ENCODE results near the gene NME8. TPM values are rescaled to one million over a fixed set of nuclear protein-coding genes. Genes with fewer than 3 reads are reported as not detected.
"Not testable (repeated sequence)": the region's sequence is repeated elsewhere in the genome, so short reads cannot be mapped to it uniquely, and the experiment has no call there.

Gene NME8, protein sequence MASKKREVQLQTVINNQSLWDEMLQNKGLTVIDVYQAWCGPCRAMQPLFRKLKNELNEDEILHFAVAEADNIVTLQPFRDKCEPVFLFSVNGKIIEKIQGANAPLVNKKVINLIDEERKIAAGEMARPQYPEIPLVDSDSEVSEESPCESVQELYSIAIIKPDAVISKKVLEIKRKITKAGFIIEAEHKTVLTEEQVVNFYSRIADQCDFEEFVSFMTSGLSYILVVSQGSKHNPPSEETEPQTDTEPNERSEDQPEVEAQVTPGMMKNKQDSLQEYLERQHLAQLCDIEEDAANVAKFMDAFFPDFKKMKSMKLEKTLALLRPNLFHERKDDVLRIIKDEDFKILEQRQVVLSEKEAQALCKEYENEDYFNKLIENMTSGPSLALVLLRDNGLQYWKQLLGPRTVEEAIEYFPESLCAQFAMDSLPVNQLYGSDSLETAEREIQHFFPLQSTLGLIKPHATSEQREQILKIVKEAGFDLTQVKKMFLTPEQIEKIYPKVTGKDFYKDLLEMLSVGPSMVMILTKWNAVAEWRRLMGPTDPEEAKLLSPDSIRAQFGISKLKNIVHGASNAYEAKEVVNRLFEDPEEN
- under 1 TPM; 0.19 to 0.29 TPM for total RNA-seq
- long read RNA-seq, donor 1 = 0 reads
- long read RNA-seq, donor 2 = 0 reads

- intact Hi-C loops (cut with DNase I) = no loop called here
- no peak for DNase-seq (ENCODE audit: low spot score)
These were observed at the start of gene NME8 for GRCh38 chr7:37848297-37848696. Gene NME8, plus strand, starts transcription at chr7:37848597. Its CDS starts 1,670 bp downstream, at chr7:37850267.

DNA sequence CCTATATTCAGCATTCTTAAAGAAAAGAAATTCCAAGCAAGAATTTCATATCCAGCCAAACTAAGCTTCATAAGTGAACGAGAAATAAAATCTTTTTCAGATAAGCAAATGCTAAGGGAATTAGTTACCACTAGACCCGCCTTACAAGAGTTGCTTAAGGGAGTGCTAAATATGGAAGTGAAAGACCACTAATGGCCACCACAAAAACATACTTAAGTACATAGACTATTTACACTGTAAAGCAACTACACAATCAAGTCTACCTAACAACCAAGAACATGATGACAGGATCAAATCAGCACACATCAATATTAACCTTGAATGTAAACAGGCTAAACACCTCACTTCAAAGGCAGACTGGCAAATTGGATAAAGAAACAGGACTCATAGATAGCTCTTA is 42.2 kb upstream of the NME8 start:
- DNase-seq (ENCODE audit: low spot score) = no peak
- intact Hi-C loops (cut with DNase I) = no loop called here

DNA sequence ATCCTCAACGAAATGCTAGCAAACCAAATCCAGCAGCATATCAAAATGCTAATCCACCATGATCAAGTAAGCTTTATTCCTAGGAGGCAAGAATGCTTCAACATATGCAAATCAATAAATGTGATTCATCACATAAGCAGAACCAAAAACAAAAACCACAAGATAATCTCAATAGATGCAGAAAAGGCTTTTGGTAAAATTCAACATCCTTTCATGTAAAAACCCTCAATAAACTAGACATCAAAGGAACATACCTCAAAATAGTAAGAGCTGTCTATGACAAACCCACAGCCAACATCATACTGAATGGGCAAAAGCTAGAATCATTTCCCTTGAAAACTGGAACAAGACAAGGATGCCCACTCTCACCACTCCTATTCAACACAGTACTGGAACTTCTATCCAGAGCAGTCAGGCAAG is 36.2 kb upstream of the NME8 start:
- DNase-seq (ENCODE audit: low spot score); intact Hi-C loops (cut with DNase I): not testable (repeated sequence)

DNA sequence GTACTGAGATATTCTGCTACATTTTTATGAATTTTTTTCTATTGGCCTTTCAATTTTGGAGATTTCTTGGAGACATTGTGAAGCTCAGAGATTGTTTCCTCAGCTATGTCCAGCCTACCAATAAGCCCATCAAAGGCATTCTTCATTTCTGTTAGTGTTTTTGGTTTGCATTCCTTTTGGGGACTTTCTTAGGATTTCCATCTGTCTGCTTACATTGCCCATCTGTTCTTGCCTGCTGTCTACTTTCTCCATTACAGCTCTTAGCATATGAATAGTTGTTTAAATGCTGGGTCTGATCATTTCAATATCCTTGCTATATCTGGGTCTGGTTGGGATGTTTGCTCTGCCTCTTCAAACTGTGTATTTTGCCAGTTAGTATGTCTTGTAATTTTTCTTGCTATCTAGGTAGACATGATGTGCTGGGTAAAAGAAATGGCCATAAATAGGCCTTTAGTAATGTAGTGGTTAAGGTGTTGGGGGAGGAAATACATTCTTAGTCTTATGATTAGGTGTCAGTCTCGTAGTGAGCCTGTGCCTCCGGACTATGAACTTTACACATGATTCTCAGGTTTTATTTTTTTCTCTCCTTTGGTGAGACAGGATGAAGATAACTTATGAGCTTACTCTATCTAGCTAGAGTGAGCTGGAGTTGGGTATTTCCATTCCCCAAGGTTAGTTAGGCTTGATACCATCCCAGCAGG is 32.6 kb upstream of the NME8 start:
- intact Hi-C loops (cut with DNase I) = no loop called here

GRCh38 chr7:37816922-37817590 is 31.3 kb upstream of the NME8 start:
- no peak for DNase-seq (ENCODE audit: low spot score)
- intact Hi-C loops (cut with DNase I) = no loop called here

More for the DNA sequence above, 32.6 kb upstream of the NME8 start:
- no peak for DNase-seq (ENCODE audit: low spot score)

DNA sequence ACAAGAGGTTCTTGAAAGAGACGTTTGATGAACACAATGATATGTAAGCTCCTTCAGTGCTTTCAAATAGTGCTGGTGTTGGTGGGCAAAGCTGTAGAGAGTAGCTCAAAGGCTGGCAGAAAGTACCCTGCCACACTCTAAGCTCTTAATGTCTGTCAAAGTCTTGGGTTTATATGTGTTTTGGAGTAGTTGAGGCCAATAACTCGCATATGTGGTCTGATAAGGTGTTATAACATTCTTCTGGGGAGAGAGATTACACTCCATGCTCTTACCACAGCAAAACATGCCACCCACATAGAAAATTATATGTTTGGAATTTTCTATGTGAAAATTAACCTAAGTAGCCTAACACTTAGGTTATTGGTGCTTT is 30.8 kb upstream of the NME8 start:
- intact Hi-C loops (cut with DNase I) = no loop called here
- no peak for DNase-seq (ENCODE audit: low spot score)

DNA sequence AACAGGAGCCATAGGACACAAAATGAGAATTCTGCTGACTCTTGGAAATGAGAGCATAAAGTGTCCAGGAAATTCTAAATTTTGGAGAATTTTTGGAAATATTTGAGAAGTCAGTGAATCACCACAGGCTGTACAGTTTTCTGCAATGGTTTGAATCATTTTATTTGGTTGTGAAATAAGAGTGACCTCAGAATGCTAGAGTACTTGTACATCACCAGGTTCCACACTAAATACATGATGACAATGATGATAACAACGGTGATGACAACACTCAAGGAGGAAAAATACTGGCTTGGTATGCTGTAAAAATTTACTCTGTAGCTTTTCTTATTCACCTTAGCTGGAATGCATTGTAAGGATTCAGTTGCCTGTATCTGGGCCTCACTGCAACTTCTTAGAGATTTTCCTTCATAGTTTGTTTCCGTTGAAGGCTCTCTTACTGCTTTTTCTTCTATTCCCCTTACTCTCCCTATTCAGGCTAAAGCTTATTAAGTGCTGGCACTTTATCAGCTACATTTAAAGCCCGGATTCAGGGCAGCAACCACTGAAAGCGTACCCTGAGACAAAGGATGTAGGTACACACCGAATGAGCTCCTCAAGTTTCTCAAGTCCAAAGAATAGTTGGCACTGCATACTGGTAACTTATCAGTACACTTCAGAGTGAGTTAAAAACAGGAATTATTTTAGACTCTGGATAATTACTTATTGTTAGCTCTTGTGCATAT is 30.2 kb upstream of the NME8 start:
- intact Hi-C loops (cut with DNase I) = no loop called here
- no peak for DNase-seq (ENCODE audit: low spot score)

DNA sequence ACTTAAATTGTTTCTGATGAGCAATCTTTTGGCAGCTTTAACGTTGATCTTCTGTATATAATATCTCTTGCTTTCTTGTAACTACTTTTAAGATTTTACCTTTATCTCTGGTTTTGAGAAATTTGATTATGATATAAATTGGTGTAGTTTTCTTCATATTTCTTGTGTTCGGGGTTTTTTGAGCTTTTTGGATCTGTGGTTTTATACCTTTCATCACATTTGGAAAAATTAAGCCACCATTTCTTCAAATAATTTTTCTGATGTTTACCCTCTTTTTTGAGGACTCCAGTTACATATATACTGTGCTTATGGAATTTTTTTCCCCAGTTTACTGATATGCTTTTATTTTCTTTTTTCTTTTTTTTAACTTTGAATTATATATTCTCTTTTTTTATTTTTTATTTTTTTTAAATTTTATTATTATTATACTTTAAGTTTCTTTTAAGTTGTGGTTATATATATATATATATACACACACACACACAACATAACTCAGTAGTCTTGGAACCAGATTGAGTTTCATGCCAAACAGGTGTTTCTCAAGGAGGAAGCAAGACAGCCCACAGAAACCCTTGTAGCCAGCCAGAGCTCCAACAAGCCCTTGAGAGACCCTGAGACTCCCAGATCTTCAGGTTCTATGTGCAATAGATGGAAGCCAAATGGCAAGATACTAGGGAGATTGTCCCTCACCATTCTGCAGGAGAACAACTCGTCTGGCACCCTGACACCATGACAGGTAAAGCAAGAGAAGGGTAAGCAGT is 27.5 kb upstream of the NME8 start:
- DNase-seq (ENCODE audit: low spot score) = no peak
- intact Hi-C loops (cut with DNase I) = loop anchor here in 1 of 2 donors (10.0 kb wide), 1 partner anchor 196 kb away; no protein-coding TSS in a partner anchor

GRCh38 chr7:37822946-37823345 is 25.5 kb upstream of the NME8 start:
- intact Hi-C loops (cut with DNase I) = loop anchor here in 1 of 2 donors (10.0 kb wide), 1 partner anchor 198 kb away; no protein-coding TSS in a partner anchor
- no peak for DNase-seq (ENCODE audit: low spot score)

GRCh38 chr7:37823557-37823956 is 24.8 kb upstream of the NME8 start:
- DNase-seq (ENCODE audit: low spot score) = no peak
- intact Hi-C loops (cut with DNase I) = loop anchor here in 1 of 2 donors (10.0 kb wide), 1 partner anchor 199 kb away; no protein-coding TSS in a partner anchor

GRCh38 chr7:37825038-37825437 is 23.4 kb upstream of the NME8 start:
- no peak for DNase-seq (ENCODE audit: low spot score)
- intact Hi-C loops (cut with DNase I) = loop anchor here in 1 of 2 donors (10.0 kb wide), 1 partner anchor 200 kb away; no protein-coding TSS in a partner anchor

DNA sequence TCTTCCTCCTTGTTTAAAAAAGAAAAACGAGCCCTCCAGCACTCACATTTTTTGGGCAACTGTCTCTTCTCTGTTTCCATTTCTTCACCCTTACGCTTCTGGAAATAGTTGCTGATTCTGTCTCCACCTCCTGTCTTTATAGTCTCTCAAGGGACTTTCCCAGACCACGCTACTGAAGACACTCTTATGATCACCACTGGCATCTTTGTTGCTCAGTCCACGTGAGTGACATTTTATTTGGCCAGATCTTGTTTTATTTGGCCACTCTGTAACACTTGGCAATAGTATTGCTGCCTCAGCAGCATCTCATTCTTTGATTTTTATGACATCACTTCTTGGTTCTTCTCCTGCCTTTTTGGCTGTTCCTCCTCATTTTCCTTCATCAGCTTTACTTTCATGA is 21.6 kb upstream of the NME8 start:
- no peak for DNase-seq (ENCODE audit: low spot score)
- intact Hi-C loops (cut with DNase I) = loop anchor here in 1 of 2 donors (10.0 kb wide), 1 partner anchor 202 kb away; no protein-coding TSS in a partner anchor

DNA sequence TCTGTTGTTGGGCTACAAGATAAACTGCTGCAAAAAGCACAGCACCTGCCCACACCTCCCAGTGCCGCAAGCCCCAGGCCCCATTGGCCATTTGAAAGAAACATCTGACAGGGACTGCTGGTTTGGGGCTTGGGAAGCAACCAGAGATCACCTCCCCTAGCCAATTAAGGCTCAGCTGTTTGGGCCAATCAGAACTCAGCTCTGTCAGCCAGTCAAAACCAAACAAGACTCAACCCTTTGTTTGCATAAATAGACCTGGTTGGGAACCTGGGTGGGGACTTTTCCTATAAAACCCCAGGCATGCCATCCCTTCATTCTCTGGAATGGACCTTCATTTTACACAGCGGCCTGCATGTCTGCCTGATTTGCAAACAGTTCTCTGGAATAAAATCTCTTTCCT is 17.2 kb upstream of the NME8 start:
- no peak for DNase-seq (ENCODE audit: low spot score)
- intact Hi-C loops (cut with DNase I) = loop anchor here (10.0 kb wide), 2 partner anchors 616 to 626 kb away; no protein-coding TSS in a partner anchor

- intact Hi-C loops (cut with DNase I) = loop anchor here (10.0 kb wide), 2 partner anchors 617 to 627 kb away; no protein-coding TSS in a partner anchor
- peak; percentile 92 for DNase-seq (ENCODE audit: low spot score)
These were observed 16.2 kb upstream of the NME8 start for GRCh38 chr7:37832194-37832593.

DNA sequence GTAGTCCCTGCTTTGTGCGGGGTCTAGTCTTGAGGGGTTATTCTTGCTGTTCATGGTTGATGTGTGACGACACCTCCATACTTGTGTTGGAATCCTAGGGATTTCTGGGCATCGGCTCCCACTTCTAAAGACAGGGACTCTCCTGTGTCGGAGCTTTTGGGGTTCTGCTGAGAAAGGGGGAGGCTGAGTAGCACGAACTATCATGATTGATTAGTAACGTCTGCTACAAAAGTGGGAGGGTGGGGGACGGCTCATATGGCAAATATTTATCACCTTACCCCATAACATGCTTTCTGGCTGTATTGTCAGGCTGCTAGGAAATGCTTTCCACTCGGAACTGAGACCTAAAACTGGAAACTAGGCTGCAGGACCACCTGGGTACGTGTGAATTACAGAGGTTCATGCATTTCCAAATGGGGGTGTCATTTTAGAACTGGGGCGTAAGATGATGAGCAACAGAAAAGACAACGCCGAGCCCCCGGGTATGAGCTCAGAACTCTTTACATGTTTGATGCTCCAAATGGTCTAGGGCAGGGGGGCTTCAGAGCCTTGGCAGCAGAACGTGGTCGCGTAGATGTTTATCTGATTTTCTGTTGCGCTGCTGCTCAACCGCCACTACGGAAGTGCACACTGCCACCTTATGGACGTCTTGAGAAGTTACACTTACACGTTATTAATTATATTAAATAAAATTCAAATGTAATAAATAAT is 15.1 kb upstream of the NME8 start:
- intact Hi-C loops (cut with DNase I) = loop anchor here (10.0 kb wide), 2 partner anchors 618 to 628 kb away; no protein-coding TSS in a partner anchor
- DNase-seq (ENCODE audit: low spot score) = peak; percentile 81

DNA sequence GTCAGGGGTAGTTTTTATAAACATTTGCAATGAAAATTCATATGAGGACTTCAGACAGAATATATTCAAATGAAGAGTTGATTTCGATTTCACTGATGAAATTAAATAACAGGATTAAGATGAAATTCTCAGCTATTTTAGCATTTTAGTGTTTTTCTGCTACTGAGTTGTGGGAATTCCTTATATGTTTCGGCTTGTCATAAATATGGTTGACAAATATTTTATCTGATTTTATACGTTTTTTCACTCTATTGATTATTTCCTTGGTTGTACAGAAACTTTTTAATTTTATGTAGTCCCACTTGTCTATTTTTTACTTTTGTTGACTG is 14.6 kb upstream of the NME8 start:
- intact Hi-C loops (cut with DNase I) = loop anchor here (10.0 kb wide), 2 partner anchors 619 to 629 kb away; no protein-coding TSS in a partner anchor

GRCh38 chr7:37853468-37853867 is 5.1 kb downstream of the NME8 start:
- no peak for DNase-seq (ENCODE audit: low spot score)
- intact Hi-C loops (cut with DNase I) = no loop called here

More for the DNA sequence above, 14.6 kb upstream of the NME8 start:
- no peak for DNase-seq (ENCODE audit: low spot score)
